ENCODE measurements around the gene POLA1.
"Not testable (repeated sequence)": the region's sequence is repeated elsewhere in the genome, so short reads cannot be mapped to it uniquely, and the experiment has no call there.

DNA sequence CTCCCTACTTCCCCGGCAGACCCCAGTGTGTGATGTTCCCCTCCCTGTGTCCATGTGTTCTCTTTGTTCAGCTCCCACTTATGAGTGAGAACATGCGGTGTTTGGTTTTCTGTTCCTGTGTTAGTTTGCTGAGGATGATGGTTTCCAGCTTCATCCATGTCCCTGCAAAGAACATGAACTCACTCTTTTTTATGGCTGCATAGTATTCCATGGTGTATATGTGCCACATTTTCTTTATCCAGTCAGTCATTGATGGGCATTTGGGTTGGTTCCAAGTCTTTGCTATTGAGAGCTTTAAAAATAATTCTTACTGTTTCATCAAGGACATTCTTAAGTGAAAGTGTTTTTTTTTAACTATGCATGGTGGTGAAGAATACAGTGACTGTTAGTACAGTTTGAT, 126.1 kb downstream of the POLA1 start:
- TF ChIP-seq, protein P1, sequence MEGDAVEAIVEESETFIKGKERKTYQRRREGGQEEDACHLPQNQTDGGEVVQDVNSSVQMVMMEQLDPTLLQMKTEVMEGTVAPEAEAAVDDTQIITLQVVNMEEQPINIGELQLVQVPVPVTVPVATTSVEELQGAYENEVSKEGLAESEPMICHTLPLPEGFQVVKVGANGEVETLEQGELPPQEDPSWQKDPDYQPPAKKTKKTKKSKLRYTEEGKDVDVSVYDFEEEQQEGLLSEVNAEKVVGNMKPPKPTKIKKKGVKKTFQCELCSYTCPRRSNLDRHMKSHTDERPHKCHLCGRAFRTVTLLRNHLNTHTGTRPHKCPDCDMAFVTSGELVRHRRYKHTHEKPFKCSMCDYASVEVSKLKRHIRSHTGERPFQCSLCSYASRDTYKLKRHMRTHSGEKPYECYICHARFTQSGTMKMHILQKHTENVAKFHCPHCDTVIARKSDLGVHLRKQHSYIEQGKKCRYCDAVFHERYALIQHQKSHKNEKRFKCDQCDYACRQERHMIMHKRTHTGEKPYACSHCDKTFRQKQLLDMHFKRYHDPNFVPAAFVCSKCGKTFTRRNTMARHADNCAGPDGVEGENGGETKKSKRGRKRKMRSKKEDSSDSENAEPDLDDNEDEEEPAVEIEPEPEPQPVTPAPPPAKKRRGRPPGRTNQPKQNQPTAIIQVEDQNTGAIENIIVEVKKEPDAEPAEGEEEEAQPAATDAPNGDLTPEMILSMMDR (IDR thresholded peaks at IDR 0.05): not testable (repeated sequence)
- not testable (repeated sequence) for TF ChIP-seq POLR2A (IDR thresholded peaks at IDR 0.05)
